ENCODE data around the gene NUP93. TPM values are rescaled to one million over a fixed set of nuclear protein-coding genes. Genes with fewer than 3 reads are reported as not detected.

NUP93 gene
- total and polyA plus RNA-seq, 5 experiments from 2014 or later = 66.6 to 104 (median 82.5) TPM

DNA sequence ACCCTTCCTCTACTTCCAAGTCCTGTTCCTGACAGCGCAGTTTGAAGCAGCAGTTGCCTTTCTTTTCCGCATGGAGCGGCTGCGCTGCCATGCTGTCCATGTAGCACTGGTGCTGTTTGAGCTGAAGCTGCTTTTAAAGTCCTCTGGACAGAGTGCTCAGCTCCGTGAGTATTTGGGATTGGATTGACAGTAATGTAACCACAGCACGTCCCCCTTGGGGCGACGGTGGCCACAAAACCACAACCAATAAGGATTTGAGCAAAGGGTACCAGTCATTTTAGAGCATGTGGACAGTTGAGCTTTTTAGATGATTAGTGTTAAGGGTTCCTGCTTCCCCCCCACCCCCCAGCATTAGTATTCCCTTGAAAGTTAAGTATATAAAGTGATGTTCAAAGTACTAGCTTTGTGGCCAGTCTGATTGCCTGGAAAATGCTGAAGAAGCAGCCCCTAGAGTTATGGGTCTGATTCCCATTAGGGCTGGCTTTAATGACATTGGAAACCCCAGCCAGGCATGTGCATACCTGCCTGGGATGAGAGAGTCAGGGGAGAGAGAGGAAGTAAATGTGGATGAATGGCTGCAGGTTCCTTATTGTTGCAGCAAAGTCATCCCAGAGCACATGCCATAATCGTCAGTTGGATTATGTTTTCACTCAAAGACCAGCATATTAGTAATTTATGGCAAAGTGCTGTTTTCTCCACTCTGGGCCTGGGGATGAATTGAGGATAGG lies 103.5 kb downstream of the NUP93 start:
- DNase-seq = no peak
- Mint-ChIP-seq H3K4me3 (no peak overlapping the region), H3K4me1 (peaks cover 0 to 3% (median 2%) of the 10 kb centered on the region in 4 donors), H3K36me3 (peaks cover 7 to 91% (median 22%) of the 10 kb centered on the region in 3 donors), H3K27ac (peak overlapping the region in 2 of 10 donors; percentile 12 to 81), H3K9me3 (no peaks in the 10 kb centered on the region), H3K27me3 (no peaks in the 10 kb centered on the region)
- no peak for ATAC-seq
- POLR2A ChIA-PET = no interaction called here

DNA sequence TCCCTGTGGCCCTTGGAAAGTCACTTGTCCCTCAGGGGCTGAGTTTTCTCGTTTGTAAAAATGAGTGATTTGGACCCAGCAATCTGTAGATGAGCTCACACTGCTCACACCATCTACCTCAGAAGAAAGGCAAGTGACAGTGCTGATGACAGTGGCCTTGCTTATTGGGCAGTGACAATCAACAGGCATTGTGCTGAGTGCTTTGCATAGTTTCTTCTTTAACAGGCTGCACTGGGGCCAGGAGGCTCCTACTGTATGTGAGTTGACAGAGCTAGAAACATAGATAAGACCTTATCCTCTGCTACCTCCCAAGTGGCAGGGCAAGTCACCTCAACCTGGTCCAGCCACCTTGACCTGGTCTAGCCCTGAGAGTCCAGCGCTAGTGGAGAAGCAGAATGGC lies 105.4 kb downstream of the NUP93 start:
- Mint-ChIP-seq H3K9me3 (no peaks in the 10 kb centered on the region), H3K27me3 (no peaks in the 10 kb centered on the region), H3K36me3 (peaks cover 0 to 92% (median 18%) of the 10 kb centered on the region in 3 donors), H3K4me3 (no peak overlapping the region), H3K4me1 (peaks cover 7 to 17% (median 11%) of the 10 kb centered on the region in 4 donors), H3K27ac (peak overlapping the region in 1 of 10 donors; percentile 29)
- DNase-seq = no peak
- ATAC-seq = no peak
- POLR2A ChIA-PET = no interaction called here

DNA sequence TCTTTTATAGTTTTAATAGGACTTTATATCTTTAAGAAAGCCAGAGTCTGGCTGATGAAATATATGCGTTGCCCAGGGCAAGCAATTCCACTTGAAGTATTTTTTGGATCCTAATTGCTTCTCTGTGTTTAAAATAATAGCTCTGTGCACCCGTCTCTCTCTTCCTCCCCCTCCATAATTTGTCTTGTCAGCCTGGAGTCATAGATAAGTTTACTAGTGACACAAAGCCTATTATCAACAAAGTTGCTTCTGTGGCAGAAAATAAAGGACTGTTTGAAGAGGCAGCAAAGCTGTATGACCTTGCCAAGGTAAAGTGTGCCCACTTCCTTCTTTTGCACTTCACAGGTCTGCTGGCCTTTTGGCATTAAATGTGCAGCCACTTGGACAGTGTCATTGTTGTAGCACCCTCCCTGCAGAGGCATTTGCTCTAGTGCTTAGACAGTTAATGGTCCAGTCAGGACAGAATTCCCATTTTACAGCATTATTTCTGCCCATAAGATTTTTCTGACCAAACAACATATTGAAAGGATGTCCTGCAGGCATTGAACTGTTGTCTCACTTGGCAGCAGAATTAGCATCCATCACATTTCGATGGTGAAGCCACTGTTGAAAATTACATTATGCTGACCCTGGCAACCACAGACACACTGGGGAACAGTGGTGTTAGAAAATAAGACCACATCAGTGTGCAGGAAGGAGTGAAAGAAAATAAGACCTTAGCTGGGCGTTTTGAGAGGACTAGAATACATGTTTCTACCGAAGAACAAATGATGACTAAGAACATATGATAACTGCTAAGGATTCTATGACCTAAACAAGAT lies 106.7 kb downstream of the NUP93 start:
- ATAC-seq (no peak), DNase-seq (no peak)
- peaks cover 7 to 17% (median 11%) of the 10 kb centered on the region in 4 donors for H3K4me1 Mint-ChIP-seq
- no peak overlapping the region for H3K4me3 Mint-ChIP-seq
- peaks cover 6 to 91% (median 25%) of the 10 kb centered on the region in 3 donors for H3K36me3 Mint-ChIP-seq
- POLR2A ChIA-PET = interaction anchor here (0.8 kb wide), 1 partner anchor 9 kb away, joined by 3 read pairs; no protein-coding TSS in a partner anchor
- H3K9me3 Mint-ChIP-seq = no peaks in the 10 kb centered on the region
- H3K27me3 Mint-ChIP-seq = no peaks in the 10 kb centered on the region
- peak overlapping the region in 6 of 10 donors; percentile 10 to 79 (median 68) for H3K27ac Mint-ChIP-seq

DNA sequence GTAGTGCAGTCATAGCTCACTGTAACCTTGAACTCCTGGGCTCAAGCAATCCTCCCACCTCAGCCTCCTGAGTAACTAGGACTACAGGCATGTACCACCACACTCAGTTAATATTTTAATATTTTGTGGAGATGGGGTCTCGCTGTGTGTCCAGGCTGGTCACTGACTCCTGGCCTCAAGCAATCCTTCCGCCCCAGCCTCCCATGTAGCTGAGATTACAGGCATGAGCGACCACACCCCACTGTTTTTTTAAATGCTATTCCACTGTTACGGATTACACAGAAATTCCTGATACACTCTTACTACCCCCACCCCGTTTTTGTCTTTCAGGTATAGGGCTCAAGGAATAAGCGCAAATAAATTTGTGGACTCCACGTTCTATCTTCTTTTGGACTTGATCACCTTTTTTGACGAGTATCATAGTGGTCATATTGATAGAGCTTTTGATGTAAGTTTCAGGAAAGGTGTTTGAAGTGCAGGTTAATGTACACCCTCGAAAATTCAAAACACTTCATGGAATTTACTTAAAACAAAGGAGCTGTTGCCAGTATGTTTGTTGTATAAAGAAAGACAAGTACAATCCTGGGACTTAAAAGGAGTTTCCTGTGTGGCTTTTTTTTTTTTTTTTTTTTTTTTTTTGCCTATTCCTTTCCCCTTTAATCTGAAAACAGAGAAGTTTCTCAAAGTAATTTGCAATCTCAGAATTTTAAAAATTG lies 108.9 kb downstream of the NUP93 start:
- H3K36me3 Mint-ChIP-seq = peaks cover 8 to 92% (median 30%) of the 10 kb centered on the region in 3 donors
- peak overlapping the region in 1 of 10 donors; percentile 33 for H3K4me3 Mint-ChIP-seq
- POLR2A ChIA-PET = interaction anchor here (0.7 to 2.4 kb wide), 3 partner anchors 10 to 92 kb away, joined by 3 to 14 read pairs (median 6); no protein-coding TSS in a partner anchor
- H3K9me3 Mint-ChIP-seq = no peaks in the 10 kb centered on the region
- no peaks in the 10 kb centered on the region for H3K27me3 Mint-ChIP-seq
- H3K27ac Mint-ChIP-seq = peak overlapping the region in 5 of 10 donors; percentile 15 to 54 (median 47)
- H3K4me1 Mint-ChIP-seq = peaks cover 7 to 17% (median 11%) of the 10 kb centered on the region in 4 donors
- ATAC-seq = peak in 1 of 2 donors; percentile 20
- no peak for DNase-seq

DNA sequence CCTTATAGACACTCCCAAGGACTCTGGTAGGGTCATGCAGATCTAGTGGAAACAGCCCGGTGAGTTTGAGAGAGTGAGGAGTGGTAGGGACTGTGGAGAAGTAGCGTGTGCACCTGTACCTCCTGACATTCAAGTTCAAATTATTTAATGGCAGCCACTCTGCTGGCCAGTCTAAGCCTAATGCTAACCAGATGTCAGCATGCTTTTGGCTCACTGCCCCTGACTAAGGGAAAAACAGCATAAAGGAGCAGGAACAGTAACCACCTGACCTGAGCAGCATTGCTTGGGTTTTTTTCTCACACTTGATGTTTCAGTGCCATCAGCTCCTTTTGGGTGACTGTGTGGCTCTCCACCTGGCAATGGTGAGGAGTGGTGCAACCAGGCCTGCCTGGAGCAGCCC lies 111.3 kb downstream of the NUP93 start:
- no peak overlapping the region for H3K4me3 Mint-ChIP-seq
- peaks cover 8 to 85% (median 36%) of the 10 kb centered on the region in 3 donors for H3K36me3 Mint-ChIP-seq
- DNase-seq (no peak), ATAC-seq (no peak)
- no peaks in the 10 kb centered on the region for H3K9me3 Mint-ChIP-seq
- H3K27me3 Mint-ChIP-seq = no peaks in the 10 kb centered on the region
- POLR2A ChIA-PET = no interaction called here
- peak overlapping the region in 1 of 10 donors; percentile 17 for H3K27ac Mint-ChIP-seq
- peaks cover 7 to 17% (median 11%) of the 10 kb centered on the region in 4 donors for H3K4me1 Mint-ChIP-seq

DNA sequence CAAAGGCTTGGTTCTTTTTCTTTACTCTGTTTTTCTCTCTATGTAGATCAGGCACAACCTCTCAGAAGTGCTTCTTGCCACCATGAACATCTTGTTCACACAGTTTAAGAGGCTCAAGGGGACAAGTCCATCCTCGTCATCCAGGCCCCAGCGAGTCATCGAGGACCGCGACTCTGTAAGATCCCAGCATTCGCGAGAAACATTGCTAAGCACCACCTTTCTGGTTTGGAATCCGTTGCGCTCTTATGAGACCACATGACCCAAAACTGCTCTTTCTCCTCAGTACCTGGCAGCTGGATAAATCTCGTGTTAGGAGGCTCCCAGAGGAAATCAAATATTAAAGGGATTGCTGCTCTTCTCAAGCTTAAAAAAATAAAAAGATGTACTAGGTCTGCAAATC lies 111.7 kb downstream of the NUP93 start:
- H3K27ac Mint-ChIP-seq = peak overlapping the region in 2 of 10 donors; percentile 34 to 63
- no peak overlapping the region for H3K4me3 Mint-ChIP-seq
- peaks cover 8 to 80% (median 35%) of the 10 kb centered on the region in 3 donors for H3K36me3 Mint-ChIP-seq
- no peak for DNase-seq
- ATAC-seq = no peak
- H3K9me3 Mint-ChIP-seq = no peaks in the 10 kb centered on the region
- POLR2A ChIA-PET = interaction anchor here (0.7 kb wide), 1 partner anchor 10 kb away, joined by 4 read pairs; no protein-coding TSS in a partner anchor
- H3K4me1 Mint-ChIP-seq = peaks cover 7 to 19% (median 13%) of the 10 kb centered on the region in 4 donors
- no peaks in the 10 kb centered on the region for H3K27me3 Mint-ChIP-seq

DNA sequence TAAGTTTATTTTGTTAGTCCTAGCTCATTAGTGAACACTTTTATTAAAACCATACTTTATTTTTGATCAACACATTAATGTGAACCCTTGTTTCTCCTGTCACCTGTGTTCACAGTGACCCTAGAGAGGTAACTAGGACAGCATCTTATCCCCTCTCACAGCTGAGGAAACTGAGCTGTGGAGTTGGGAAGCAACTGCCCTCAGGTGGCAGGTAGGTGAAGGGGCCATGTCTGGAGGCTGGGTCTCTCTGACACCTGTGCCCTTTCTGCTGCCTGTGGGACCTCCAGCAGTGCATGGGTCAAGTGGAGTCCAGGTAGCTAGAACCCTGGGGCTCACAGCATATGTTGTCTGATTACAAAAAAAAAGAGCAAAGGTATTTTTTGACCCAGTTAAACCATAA lies 112.2 kb downstream of the NUP93 start:
- Mint-ChIP-seq H3K36me3 (peaks cover 8 to 76% (median 32%) of the 10 kb centered on the region in 3 donors), H3K4me1 (peaks cover 10 to 24% (median 17%) of the 10 kb centered on the region in 4 donors), H3K27ac (peak overlapping the region in 1 of 10 donors; percentile 24), H3K27me3 (no peaks in the 10 kb centered on the region), H3K4me3 (no peak overlapping the region), H3K9me3 (no peaks in the 10 kb centered on the region)
- DNase-seq (no peak), ATAC-seq (no peak)
- POLR2A ChIA-PET = interaction anchor here (0.7 kb wide), 1 partner anchor 10 kb away, joined by 4 read pairs; no protein-coding TSS in a partner anchor

DNA sequence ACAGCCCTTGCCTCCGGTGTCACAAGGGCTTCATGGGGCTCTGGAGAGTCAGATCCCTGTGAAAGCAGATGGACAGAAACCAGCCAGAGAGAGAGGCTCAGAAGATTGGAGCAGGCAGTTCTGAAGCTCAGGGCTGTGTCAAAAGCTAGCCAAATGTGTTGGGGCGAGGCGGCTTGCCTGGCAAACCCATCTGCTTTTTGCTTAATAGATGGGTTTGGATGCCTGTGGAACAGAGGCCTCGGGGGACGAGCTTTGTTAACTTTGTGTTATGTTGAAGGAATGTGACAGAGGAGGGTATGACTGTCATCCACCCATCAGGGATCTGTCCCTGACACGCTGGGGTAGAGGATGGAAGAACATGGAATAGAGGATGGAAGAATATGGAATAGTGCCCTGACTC lies 114.1 kb downstream of the NUP93 start:
- DNase-seq (no peak), ATAC-seq (no peak)
- POLR2A ChIA-PET = no interaction called here
- no peak overlapping the region for H3K4me3 Mint-ChIP-seq
- H3K4me1 Mint-ChIP-seq = peaks cover 13 to 30% (median 25%) of the 10 kb centered on the region in 4 donors
- peaks cover 0 to 3% (median 0%) of the 10 kb centered on the region in 9 donors for H3K9me3 Mint-ChIP-seq
- peak overlapping the region in 3 of 10 donors; percentile 6 to 55 (median 15) for H3K27ac Mint-ChIP-seq
- no peaks in the 10 kb centered on the region for H3K27me3 Mint-ChIP-seq
- peaks cover 8 to 60% (median 32%) of the 10 kb centered on the region in 3 donors for H3K36me3 Mint-ChIP-seq

DNA sequence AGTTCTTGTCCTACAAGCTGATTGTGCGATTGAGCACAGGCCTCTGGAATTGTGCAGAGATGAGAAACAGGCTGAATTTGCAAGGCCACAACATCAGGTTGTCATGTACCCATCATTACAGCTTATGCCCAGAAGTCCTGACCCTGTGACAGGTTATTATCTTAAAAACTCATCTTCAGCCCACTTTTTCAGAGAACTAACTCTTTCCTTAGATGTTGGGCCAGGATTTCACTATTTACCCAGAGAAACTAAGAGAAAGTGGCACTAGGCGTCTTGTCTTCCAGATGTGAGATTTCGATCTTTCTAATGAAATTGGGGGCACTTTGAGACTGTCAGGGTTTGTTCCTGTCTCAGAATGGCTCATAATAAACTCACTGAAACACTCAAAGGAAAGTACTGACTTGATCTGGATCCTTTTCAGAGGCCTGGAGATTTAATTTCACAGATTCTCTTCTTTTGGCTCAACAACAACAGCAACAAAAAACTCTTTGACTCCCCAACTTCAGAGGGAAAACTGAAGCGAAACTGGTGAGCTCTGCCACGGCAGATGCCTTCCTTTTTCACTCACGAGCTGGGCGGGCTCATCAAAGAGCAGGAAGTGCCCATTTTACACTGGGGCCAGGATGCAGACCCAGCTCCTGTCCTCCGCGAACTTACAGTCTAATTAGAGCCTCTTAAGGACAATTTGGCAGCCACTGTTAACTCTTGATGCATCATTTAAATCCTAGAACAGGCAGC lies 117.4 kb downstream of the NUP93 start:
- H3K4me1 Mint-ChIP-seq = peaks cover 10 to 33% (median 31%) of the 10 kb centered on the region in 4 donors
- H3K27me3 Mint-ChIP-seq = no peaks in the 10 kb centered on the region
- ATAC-seq (peak; percentile 49 to 80), DNase-seq (peak in 3 of 10 donors; percentile 12 to 28 (median 22))
- POLR2A ChIA-PET = interaction anchor here (0.8 to 1.7 kb wide), 4 partner anchors 12 to 139 kb away, joined by 3 to 20 read pairs (median 4); no protein-coding TSS in a partner anchor
- peaks cover 0 to 29% (median 21%) of the 10 kb centered on the region in 3 donors for H3K36me3 Mint-ChIP-seq
- peak overlapping the region; percentile 46 to 95 (median 85) for H3K27ac Mint-ChIP-seq
- peak overlapping the region in 9 of 10 donors; percentile 2 to 65 (median 44) for H3K4me3 Mint-ChIP-seq
- peaks cover 0 to 3% (median 0%) of the 10 kb centered on the region in 9 donors for H3K9me3 Mint-ChIP-seq

DNA sequence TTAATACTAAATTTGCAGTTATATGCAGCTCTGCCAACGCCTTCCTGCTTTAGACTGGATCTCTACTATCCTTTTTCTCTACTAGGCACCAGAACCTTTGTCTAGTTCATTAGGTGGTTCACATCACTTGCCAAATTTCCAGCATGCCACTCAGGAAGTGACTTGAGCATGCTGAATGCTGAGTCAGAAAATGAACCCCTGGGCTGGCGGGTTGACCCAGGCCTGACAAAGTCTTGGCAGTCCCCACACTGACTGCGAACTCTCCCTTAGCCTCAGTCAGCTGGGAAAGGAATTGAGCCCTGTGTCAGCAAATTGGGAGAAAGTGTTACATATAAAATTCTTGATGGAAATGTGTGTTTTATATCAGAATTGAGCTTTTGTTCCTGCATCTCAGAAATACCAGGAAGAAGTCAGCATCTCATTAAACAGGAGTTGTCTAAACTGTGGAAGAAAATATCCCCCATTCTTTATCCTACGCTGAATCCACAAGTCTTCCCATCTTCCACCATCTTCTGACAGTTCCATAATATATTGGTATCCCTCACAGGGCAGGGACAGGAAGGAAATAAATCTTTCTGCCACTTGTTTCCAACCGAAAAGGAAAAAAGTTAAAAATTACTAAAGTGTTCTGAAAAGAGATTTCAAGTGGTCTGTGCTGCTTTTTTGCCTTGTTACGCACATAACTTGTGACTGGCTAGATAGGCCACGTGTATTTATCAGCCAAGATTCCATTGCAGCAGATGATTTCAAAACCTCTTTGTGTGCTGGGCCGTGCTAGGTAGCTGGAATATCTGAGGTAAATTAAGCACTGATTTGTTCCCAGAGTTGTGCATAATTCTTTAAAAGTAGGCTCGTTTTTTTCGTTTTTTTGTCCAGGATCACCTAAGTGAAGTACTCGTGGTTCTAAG lies 118.4 kb downstream of the NUP93 start:
- POLR2A ChIA-PET = interaction anchor here (0.8 to 1.7 kb wide), 3 partner anchors 11 to 140 kb away, joined by 4 to 20 read pairs (median 4); no protein-coding TSS in a partner anchor
- Mint-ChIP-seq H3K27me3 (no peaks in the 10 kb centered on the region), H3K36me3 (peaks cover 0 to 20% (median 14%) of the 10 kb centered on the region in 3 donors), H3K4me3 (peak overlapping the region in 2 of 10 donors; percentile 12 to 14), H3K27ac (peak overlapping the region in 9 of 10 donors; percentile 19 to 95 (median 77)), H3K4me1 (peaks cover 10 to 33% (median 31%) of the 10 kb centered on the region in 4 donors), H3K9me3 (peaks cover 0 to 3% (median 0%) of the 10 kb centered on the region in 9 donors)
- DNase-seq (no peak), ATAC-seq (no peak)

Measured in naive thymus-derived CD8-positive, alpha-beta T cell (primary cell).